ENCODE measurements around the gene KIF20A. TPM values are rescaled to one million over a fixed set of nuclear protein-coding genes. Genes with fewer than 3 reads are reported as not detected.

KIF20A gene
- total and polyA plus RNA-seq, 2 experiments from 2014 or later: 41.0 to 60.4 TPM

DNA sequence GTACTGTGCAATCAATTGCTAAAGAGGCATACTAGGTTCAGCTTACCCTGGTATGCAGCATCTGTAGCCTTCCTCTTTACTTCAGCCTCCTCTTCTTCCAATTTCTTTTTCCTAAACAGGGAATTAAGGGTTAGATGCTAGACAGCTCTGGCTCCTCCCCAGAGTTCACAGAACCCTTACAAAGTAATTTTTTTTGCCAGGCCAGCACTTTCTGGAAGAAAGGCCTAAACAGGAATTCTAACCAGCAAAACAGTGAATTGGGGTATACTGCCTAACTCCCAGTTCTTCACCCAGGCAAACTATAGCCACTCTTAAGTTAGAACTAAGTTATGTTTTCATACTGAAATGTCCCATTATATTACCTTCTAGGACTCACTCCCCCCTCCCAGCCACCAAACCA is 8.6 kb upstream of the KIF20A start:
- Histone ChIP-seq H3K4me2 (no peak overlapping the region), H3F3A (replicated peaks; ENCODE audit: low read depth) (no peaks in the 10 kb centered on the region), H2AFZ (no peak overlapping the region), H4K20me1 (replicated peaks; ENCODE audit: insufficient read depth) (peaks cover 26% of the 10 kb centered on the region), H3K9me2 (ENCODE audit: insufficient read depth) (no peaks in the 10 kb centered on the region), H3K27ac (ENCODE audit: low read depth) (no peak overlapping the region), H3K27me3 (ENCODE audit: insufficient read depth) (no peaks in the 10 kb centered on the region), H3K4me3 (no peak overlapping the region), H3K79me2 (replicated peaks; ENCODE audit: insufficient read depth) (peaks cover 8% of the 10 kb centered on the region), H3K36me3 (ENCODE audit: insufficient read depth) (peaks cover 84% of the 10 kb centered on the region), H3K4me1 (ENCODE audit: insufficient read depth) (no peaks in the 10 kb centered on the region)
- H3K36me3 Mint-ChIP-seq (ENCODE audit: low read depth): peaks cover 88% of the 10 kb centered on the region
- no peaks in the 10 kb centered on the region for H3K27me3 Mint-ChIP-seq (ENCODE audit: insufficient read depth, low read depth, poor library complexity)
- H3K4me3 Mint-ChIP-seq: no peak overlapping the region
- H3K9me3 Mint-ChIP-seq: no peaks in the 10 kb centered on the region
- DNase-seq (ENCODE audit: low spot score) (no peak), ATAC-seq (no peak)
- TF ChIP-seq STAT1 (IDR thresholded peaks at IDR 0.05; ENCODE audit: unreplicated experiment): no peak
- TF ChIP-seq ETS1 (IDR thresholded peaks at IDR 0.05): no peak
- TF ChIP-seq ZNF331 (CRISPR knock-in tag; IDR thresholded peaks at IDR 0.05; ENCODE audit: low read depth): no peak
- no peak for TF ChIP-seq EZH2 (IDR thresholded peaks at IDR 0.05; ENCODE audit: low read depth, unreplicated experiment)
- no peak for TF ChIP-seq NANOG (IDR thresholded peaks at IDR 0.05; ENCODE audit: borderline replicate concordance)
- no peak for TF ChIP-seq EZH2phosphoT487 (IDR thresholded peaks at IDR 0.05; ENCODE audit: unreplicated experiment)
- TF ChIP-seq POLR2AphosphoS5 (IDR thresholded peaks at IDR 0.05; ENCODE audit: low read depth): no peak
- TF ChIP-seq, protein P1, sequence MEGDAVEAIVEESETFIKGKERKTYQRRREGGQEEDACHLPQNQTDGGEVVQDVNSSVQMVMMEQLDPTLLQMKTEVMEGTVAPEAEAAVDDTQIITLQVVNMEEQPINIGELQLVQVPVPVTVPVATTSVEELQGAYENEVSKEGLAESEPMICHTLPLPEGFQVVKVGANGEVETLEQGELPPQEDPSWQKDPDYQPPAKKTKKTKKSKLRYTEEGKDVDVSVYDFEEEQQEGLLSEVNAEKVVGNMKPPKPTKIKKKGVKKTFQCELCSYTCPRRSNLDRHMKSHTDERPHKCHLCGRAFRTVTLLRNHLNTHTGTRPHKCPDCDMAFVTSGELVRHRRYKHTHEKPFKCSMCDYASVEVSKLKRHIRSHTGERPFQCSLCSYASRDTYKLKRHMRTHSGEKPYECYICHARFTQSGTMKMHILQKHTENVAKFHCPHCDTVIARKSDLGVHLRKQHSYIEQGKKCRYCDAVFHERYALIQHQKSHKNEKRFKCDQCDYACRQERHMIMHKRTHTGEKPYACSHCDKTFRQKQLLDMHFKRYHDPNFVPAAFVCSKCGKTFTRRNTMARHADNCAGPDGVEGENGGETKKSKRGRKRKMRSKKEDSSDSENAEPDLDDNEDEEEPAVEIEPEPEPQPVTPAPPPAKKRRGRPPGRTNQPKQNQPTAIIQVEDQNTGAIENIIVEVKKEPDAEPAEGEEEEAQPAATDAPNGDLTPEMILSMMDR (conservative IDR thresholded peaks at IDR 0.05; ENCODE audit: low read depth in 2 of 2): no peak
- no peak for TF ChIP-seq REST (IDR thresholded peaks at IDR 0.05; ENCODE audit: unreplicated experiment)
- TF ChIP-seq ZNF114 (CRISPR knock-in tag; IDR thresholded peaks at IDR 0.05): no peak
- no peak for TF ChIP-seq JUNB (IDR thresholded peaks at IDR 0.05; ENCODE audit: unreplicated experiment)
- H3K27ac Mint-ChIP-seq: no peak overlapping the region
- H3K4me1 Mint-ChIP-seq: no peaks in the 10 kb centered on the region
